GM23338 (cell line): ENCODE measurements around the gene PTK6. TPM values are rescaled to one million over a fixed set of nuclear protein-coding genes. Genes with fewer than 3 reads are reported as not detected.

Experiments used
- ATAC-seq: fragments of 200-7000 bp; cut with Tn5 transposase; 3 replicates; pipeline ENCODE4 v1.9.1; 2020
- DNase-seq: peaks from one replicate; pipeline ENCODE4 v3.0.0-alpha.2; 2015; ENCODE audit warnings: low spot score
- H2AFZ ChIP-seq: fragments of 200-600 bp; sonication (generic); 2 replicates; pipeline ENCODE4 v1.8.0; 2016; ENCODE audit warnings: antibody characterized with exemption, mild to moderate bottlenecking, moderate library complexity
- H3F3A ChIP-seq: fragments of 200-600 bp; sonication (generic); replicated peaks from 2 replicates; pipeline ENCODE4 v1.8.0; 2017; ENCODE audit warnings: antibody characterized with exemption, mixed run types, low read depth
- H3K27ac ChIP-seq: fragments of 200-600 bp; sonication (generic); 2 replicates; pipeline ENCODE4 v1.6.1; 2016; ENCODE audit warnings: low read depth
- H3K27me3 ChIP-seq: fragments of 200-600 bp; sonication (generic); 2 replicates; pipeline ENCODE4 v1.8.0; 2016; ENCODE audit warnings: mild to moderate bottlenecking, mixed run types, moderate library complexity; ENCODE audit not compliant: insufficient read depth
- H3K36me3 ChIP-seq: fragments of 200-600 bp; sonication (generic); 2 replicates; pipeline ENCODE4 v1.8.0; 2016; ENCODE audit warnings: mild to moderate bottlenecking; ENCODE audit not compliant: insufficient read depth
- H3K4me1 ChIP-seq: fragments of 200-600 bp; sonication (generic); 2 replicates; pipeline ENCODE4 v1.8.0; 2016; ENCODE audit warnings: mild to moderate bottlenecking, moderate library complexity; ENCODE audit not compliant: insufficient read depth
- H3K4me2 ChIP-seq: fragments of 200-600 bp; sonication (generic); 2 replicates; pipeline ENCODE4 v1.7.1; 2017; ENCODE audit warnings: mixed run types
- H3K4me3 ChIP-seq: fragments of 200-600 bp; sonication (generic); 2 replicates; pipeline ENCODE4 v1.6.1; 2016; ENCODE audit warnings: mixed run types
- H3K79me2 ChIP-seq: fragments of 200-600 bp; sonication (generic); replicated peaks from 2 replicates; pipeline ENCODE4 v1.8.0; 2017; ENCODE audit warnings: mild to moderate bottlenecking; ENCODE audit not compliant: insufficient read depth
- H3K9me2 ChIP-seq: fragments of 200-600 bp; sonication (generic); 2 replicates; pipeline ENCODE4 v1.8.0; 2017; ENCODE audit not compliant: insufficient read depth
- H4K20me1 ChIP-seq: fragments of 200-600 bp; sonication (generic); replicated peaks from 2 replicates; pipeline ENCODE4 v1.8.0; 2017; ENCODE audit warnings: mild to moderate bottlenecking; ENCODE audit not compliant: insufficient read depth
- H3K27ac Mint-ChIP-seq: 2 replicates; pipeline ENCODE4 v1.8.0; 2020; ENCODE audit warnings: inconsistent platforms, mild to moderate bottlenecking, moderate library complexity, mixed read lengths
- H3K27me3 Mint-ChIP-seq: 3 replicates; pipeline ENCODE4 v1.8.0; 2022; ENCODE audit warnings: low read depth, mild to moderate bottlenecking, moderate library complexity, mixed read lengths, inconsistent platforms; ENCODE audit not compliant: insufficient read depth, poor library complexity
- H3K36me3 Mint-ChIP-seq: 3 replicates; pipeline ENCODE4 v1.8.0; 2021; ENCODE audit warnings: low read depth, mild to moderate bottlenecking, inconsistent platforms, moderate library complexity, mixed read lengths
- H3K4me1 Mint-ChIP-seq: 3 replicates; pipeline ENCODE4 v1.8.0; 2020; ENCODE audit warnings: mild to moderate bottlenecking, inconsistent platforms, mixed read lengths
- H3K4me3 Mint-ChIP-seq: 3 replicates; pipeline ENCODE4 v1.8.0; 2021; ENCODE audit warnings: moderate library complexity, mild to moderate bottlenecking, inconsistent platforms, mixed read lengths
- H3K9me3 Mint-ChIP-seq: 3 replicates; pipeline ENCODE4 v1.8.0; 2020; ENCODE audit warnings: moderate library complexity, mild to moderate bottlenecking, inconsistent platforms, mixed read lengths
- STAT1 ChIP-seq: IDR thresholded peaks from one replicate; pipeline ENCODE4 v1.6.1; 2016; ENCODE audit warnings: antibody characterized with exemption; ENCODE audit not compliant: unreplicated experiment
- polyA plus RNA-seq: library from polyadenylated mRNA; unstranded; fragments of >200 nt; fragmentation: Nextera tagmentation; extraction: Ambion mirVana; gene quantifications from 2 replicates; pipeline ENCODE4 v1.2.1, GENCODE V29; 2016
- total RNA-seq: library from RNA; depleted of rRNA; stranded (reverse); fragments of >200 nt; shearing (Covaris generic); gene quantifications from 2 replicates; pipeline ENCODE4 v1.2.3, GENCODE V29; 2014
- TF ChIP-seq, protein P1 (sequence below): IDR thresholded peaks from one replicate; pipeline ENCODE4 v1.6.1; 2018; ENCODE audit warnings: antibody characterized with exemption; ENCODE audit not compliant: unreplicated experiment
- TF ChIP-seq, protein P2 (sequence below), 2 experiments: fragments of 200-600 bp in 1 of 2; sonication (generic) in 1 of 2; conservative IDR thresholded peaks; 2 replicates each; pipeline versions ENCODE4 v1.5.1 to v1.6.1; 2016 to 2017; ENCODE audit warnings: antibody characterized with exemption in 2 of 2, low read depth in 2 of 2, mild to moderate bottlenecking in 2 of 2, moderate library complexity in 1 of 2

PTK6 gene
- total and polyA plus RNA-seq, 2 experiments from 2014 or later = 0.28 TPM; not detected in 1

DNA sequence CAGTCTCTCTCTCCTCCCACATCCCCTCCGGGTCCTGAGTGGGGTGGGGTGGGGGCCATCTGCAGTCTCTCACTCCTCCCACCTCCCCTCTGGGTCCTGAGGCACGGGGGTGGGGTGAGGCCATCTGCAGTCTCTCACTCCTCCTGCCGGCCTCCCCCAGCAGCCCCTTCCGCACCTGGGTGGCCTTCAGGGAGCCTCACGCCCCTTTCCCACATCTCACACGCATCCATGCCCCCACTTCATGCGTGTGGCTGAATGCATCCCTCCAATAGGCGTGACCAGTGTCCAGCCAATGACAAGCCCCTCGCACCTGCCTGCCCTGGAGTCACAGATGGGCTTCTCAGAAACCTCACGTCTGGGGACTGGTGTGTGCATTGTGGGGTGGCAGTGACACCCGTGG is 11.4 kb upstream of the PTK6 start:
- Histone ChIP-seq H3K4me3 (no peak overlapping the region), H2AFZ (no peak overlapping the region), H3K36me3 (no peaks in the 10 kb centered on the region), H3K9me2 (no peaks in the 10 kb centered on the region), H4K20me1 (no peaks in the 10 kb centered on the region), H3K4me1 (peaks cover 12% of the 10 kb centered on the region; the same call in 1 of the 2 replicates), H3F3A (peaks cover 7% of the 10 kb centered on the region; the same call in 1 of the 2 replicates), H3K79me2 (no peaks in the 10 kb centered on the region), H3K27ac (no peak overlapping the region), H3K4me2 (0 out of 2 replicates have a peak overlapping the region, but pooled peaks have one; percentile 32), H3K27me3 (no peaks in the 10 kb centered on the region)
- Mint-ChIP-seq H3K27ac (no peak overlapping the region), H3K27me3 (peaks cover 14% of the 10 kb centered on the region), H3K9me3 (no peaks in the 10 kb centered on the region; the same call in 2 of the 3 replicates), H3K36me3 (peaks cover 4% of the 10 kb centered on the region; the same call in 1 of the 3 replicates), H3K4me1 (peaks cover 25% of the 10 kb centered on the region), H3K4me3 (no peak overlapping the region)
- DNase-seq (no peak), ATAC-seq (no peak)
- TF ChIP-seq, protein P1, sequence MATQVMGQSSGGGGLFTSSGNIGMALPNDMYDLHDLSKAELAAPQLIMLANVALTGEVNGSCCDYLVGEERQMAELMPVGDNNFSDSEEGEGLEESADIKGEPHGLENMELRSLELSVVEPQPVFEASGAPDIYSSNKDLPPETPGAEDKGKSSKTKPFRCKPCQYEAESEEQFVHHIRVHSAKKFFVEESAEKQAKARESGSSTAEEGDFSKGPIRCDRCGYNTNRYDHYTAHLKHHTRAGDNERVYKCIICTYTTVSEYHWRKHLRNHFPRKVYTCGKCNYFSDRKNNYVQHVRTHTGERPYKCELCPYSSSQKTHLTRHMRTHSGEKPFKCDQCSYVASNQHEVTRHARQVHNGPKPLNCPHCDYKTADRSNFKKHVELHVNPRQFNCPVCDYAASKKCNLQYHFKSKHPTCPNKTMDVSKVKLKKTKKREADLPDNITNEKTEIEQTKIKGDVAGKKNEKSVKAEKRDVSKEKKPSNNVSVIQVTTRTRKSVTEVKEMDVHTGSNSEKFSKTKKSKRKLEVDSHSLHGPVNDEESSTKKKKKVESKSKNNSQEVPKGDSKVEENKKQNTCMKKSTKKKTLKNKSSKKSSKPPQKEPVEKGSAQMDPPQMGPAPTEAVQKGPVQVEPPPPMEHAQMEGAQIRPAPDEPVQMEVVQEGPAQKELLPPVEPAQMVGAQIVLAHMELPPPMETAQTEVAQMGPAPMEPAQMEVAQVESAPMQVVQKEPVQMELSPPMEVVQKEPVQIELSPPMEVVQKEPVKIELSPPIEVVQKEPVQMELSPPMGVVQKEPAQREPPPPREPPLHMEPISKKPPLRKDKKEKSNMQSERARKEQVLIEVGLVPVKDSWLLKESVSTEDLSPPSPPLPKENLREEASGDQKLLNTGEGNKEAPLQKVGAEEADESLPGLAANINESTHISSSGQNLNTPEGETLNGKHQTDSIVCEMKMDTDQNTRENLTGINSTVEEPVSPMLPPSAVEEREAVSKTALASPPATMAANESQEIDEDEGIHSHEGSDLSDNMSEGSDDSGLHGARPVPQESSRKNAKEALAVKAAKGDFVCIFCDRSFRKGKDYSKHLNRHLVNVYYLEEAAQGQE = no peak

DNA sequence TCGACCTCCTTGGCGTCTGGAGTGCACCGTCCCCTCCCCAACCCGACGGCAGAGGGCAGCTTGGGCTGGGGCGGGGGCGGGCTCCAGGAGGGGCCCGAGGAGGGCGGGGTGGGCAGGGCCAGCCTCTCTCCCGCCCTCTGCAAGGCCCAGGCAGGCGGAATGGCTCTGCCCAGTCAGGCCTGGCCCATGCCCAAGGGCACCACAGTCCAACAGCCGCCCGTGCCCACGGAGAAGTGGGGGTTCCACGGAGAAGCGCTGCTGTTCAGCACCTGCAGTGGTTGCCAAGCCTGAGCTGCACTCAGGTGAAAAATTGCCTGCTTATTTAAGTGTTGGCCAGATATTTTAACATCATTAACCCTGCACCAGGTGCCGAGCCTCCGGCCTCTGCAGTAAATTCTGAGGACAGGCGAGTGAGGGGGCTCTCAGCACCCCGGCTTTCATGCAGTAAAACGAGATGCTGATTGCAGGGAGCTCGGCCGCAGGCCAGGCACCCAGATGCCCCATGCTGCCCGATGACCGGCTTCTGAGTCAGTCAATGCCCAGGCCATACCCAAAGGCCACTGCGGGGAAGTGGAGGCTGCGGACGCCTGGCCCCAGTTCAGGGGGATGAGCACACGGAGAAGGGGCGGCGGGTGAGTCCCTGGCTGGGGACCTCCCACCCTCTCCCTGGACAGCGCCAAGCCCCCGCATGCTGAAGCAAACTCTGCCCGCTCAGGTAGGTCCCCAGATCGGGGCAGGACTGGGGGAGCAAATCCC is 10.7 kb upstream of the PTK6 start, which contains the start of gene SRMS:
TSS of gene SRMS (minus strand) at position 25 of the 756 bp plus-strand sequence. CDS start 286 bp downstream, outside the sequence.
- Histone ChIP-seq H2AFZ (peak within 1 kb of the TSS; percentile 74; the same call in 1 of the 2 replicates), H3K79me2 (no peaks in the 10 kb centered on the region), H3K36me3 (no peaks in the 10 kb centered on the region), H3K4me3 (no peak within 1 kb of the TSS), H3K4me1 (peaks cover 10% of the 10 kb centered on the region; the same call in 1 of the 2 replicates), H3K27me3 (no peaks in the 10 kb centered on the region), H4K20me1 (no peaks in the 10 kb centered on the region), H3K9me2 (no peaks in the 10 kb centered on the region), H3K4me2 (0 out of 2 replicates have a peak within 1 kb of the TSS, but pooled peaks have one; percentile 32), H3F3A (peaks cover 7% of the 10 kb centered on the region; the same call in 1 of the 2 replicates), H3K27ac (no peak within 1 kb of the TSS)
- peak; percentile 71 for ATAC-seq
- TF ChIP-seq, protein P2, sequence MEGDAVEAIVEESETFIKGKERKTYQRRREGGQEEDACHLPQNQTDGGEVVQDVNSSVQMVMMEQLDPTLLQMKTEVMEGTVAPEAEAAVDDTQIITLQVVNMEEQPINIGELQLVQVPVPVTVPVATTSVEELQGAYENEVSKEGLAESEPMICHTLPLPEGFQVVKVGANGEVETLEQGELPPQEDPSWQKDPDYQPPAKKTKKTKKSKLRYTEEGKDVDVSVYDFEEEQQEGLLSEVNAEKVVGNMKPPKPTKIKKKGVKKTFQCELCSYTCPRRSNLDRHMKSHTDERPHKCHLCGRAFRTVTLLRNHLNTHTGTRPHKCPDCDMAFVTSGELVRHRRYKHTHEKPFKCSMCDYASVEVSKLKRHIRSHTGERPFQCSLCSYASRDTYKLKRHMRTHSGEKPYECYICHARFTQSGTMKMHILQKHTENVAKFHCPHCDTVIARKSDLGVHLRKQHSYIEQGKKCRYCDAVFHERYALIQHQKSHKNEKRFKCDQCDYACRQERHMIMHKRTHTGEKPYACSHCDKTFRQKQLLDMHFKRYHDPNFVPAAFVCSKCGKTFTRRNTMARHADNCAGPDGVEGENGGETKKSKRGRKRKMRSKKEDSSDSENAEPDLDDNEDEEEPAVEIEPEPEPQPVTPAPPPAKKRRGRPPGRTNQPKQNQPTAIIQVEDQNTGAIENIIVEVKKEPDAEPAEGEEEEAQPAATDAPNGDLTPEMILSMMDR (conservative IDR thresholded peaks at IDR 0.05; ENCODE audit: low read depth in 2 of 2) = peak in 1 of 2 experiments; percentile 30; a peak in 1 of 4 replicates
- TF ChIP-seq STAT1 = no peak
- TF ChIP-seq, protein P1 = no peak
- no peak within 1 kb of the TSS for H3K4me3 Mint-ChIP-seq
- peak; percentile 70 for DNase-seq
- peaks cover 4% of the 10 kb centered on the region; the same call in 1 of the 3 replicates for H3K36me3 Mint-ChIP-seq
- H3K27ac Mint-ChIP-seq = no peak within 1 kb of the TSS
- peaks cover 25% of the 10 kb centered on the region for H3K4me1 Mint-ChIP-seq
- no peaks in the 10 kb centered on the region; the same call in 2 of the 3 replicates for H3K9me3 Mint-ChIP-seq
- peaks cover 14% of the 10 kb centered on the region for H3K27me3 Mint-ChIP-seq
